Memory B cell (primary cell): ENCODE measurements around the gene ZNF19.

Experiments
- ATAC-seq: fragments of 150-1000 bp; cut with Tn5 transposase; 2 replicates; pipeline ENCODE4 v1.10.0; 2021; ENCODE audit warnings: low read depth, mild to moderate bottlenecking, moderate library complexity
- DNase-seq, 2 donors: peaks; one replicate each; pipeline ENCODE4 v3.0.0; 2022; ENCODE audit warnings: low spot score in 2 of 2
- H3K27ac Mint-ChIP-seq: one replicate; pipeline ENCODE4 v1.8.0; 2022; ENCODE audit warnings: mild to moderate bottlenecking, moderate library complexity, mixed read lengths
- H3K27me3 Mint-ChIP-seq: one replicate; pipeline ENCODE4 v1.8.0; 2022; ENCODE audit warnings: mixed read lengths
- H3K36me3 Mint-ChIP-seq: one replicate; pipeline ENCODE4 v1.8.0; 2022; ENCODE audit warnings: mild to moderate bottlenecking, mixed read lengths
- H3K4me1 Mint-ChIP-seq: one replicate; pipeline ENCODE4 v1.8.0; 2022; ENCODE audit warnings: mixed read lengths
- H3K4me3 Mint-ChIP-seq: one replicate; pipeline ENCODE4 v1.8.0; 2022; ENCODE audit warnings: mild to moderate bottlenecking, moderate library complexity, mixed read lengths
- H3K9me3 Mint-ChIP-seq: one replicate; pipeline ENCODE4 v1.8.0; 2022; ENCODE audit warnings: mixed read lengths

ZNF19 gene

DNA sequence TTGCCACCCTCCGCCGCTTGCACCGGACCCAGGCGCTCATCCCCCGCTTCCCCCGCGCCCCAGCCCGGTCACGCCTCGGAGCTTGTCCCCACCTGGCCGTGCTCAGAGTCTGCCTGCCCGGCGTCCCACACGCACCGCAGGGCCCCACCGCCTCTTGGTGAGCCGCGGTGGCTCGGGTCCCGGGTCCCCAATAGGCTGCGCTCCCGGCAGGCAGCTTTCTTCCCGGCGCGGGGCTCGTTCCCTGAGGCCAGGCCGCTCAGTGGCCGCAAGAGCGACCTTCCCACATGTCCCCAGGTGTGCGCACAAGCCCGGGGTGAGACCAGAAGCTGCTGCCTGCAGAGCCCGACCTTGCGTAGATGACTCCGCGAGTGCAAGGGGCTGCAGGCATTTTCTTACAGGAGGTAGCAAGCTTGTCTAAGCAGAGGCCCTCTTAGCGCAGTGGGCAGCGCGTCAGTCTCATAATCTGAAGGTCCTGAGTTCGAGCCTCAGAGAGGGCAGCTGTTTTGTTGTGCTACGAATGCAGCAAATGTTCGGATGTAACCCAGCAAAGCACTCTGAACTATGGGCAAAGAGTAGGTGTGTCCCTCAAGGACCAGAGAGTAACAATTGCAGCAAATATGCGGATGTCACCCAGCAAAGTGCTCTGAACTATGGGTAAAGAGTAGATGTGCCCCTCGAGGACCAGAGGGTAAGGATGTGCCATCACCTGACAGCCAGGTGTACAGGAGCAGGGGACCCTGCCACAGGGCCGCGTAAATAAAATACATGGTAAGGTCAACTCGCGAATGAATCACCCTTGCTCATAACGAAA is 62.9 kb downstream of the ZNF19 start:
- no peak for DNase-seq
- H3K36me3 Mint-ChIP-seq, result peaks cover 2% of the 10 kb centered on the region
- H3K4me3 Mint-ChIP-seq, result peak overlapping the region; percentile 11
- H3K9me3 Mint-ChIP-seq, result peaks cover 6% of the 10 kb centered on the region
- peaks cover 9% of the 10 kb centered on the region for H3K4me1 Mint-ChIP-seq
- H3K27me3 Mint-ChIP-seq, result peaks cover 28% of the 10 kb centered on the region
- peak overlapping the region; percentile 35 for H3K27ac Mint-ChIP-seq
- peak; percentile 19 for ATAC-seq

DNA sequence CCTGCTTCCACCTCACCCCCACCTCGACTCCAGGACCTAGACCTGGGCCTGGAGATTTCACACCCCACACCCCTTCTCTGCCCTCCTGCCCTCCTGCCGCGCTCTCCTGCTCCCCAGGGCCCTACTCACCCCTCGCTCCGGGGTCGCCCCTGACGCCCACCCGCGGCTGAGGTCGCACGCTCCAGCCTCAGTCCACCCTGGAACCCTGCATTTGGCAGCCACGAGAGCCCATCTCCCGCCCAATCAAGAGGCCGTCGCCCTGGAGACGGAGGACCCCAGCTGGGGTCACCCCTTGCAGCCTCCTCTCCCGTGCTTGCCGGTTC is 63.4 kb downstream of the ZNF19 start:
- no peak for ATAC-seq
- Mint-ChIP-seq H3K27me3 (peaks cover 28% of the 10 kb centered on the region), H3K4me3 (no peak overlapping the region), H3K9me3 (peaks cover 6% of the 10 kb centered on the region), H3K4me1 (peaks cover 9% of the 10 kb centered on the region), H3K36me3 (peaks cover 2% of the 10 kb centered on the region), H3K27ac (no peak overlapping the region)
- no peak for DNase-seq

DNA sequence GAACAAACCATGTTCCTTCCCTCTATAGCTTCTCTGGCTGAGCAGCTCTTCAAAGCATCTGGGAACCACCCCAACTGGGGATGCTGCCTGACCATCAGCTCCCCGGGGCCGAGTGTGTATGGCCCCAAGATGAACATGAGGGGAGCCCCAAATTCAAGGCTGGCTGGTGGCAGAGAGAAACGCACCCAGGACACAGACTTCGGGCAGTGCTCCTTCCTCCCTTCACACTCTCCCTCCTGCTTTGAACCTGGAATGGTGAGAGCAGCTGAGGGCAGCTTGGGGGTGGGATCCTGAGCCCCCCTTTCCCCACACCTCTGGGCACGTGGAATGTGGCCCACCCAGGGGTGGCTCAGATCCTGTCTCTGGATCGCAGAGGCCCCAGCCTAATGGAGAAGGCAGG is 64.5 kb downstream of the ZNF19 start:
- DNase-seq (no peak), ATAC-seq (no peak)
- Mint-ChIP-seq H3K9me3 (peaks cover 6% of the 10 kb centered on the region), H3K4me3 (no peak overlapping the region), H3K36me3 (peaks cover 2% of the 10 kb centered on the region), H3K27me3 (peaks cover 26% of the 10 kb centered on the region), H3K4me1 (peaks cover 9% of the 10 kb centered on the region), H3K27ac (no peak overlapping the region)

DNA sequence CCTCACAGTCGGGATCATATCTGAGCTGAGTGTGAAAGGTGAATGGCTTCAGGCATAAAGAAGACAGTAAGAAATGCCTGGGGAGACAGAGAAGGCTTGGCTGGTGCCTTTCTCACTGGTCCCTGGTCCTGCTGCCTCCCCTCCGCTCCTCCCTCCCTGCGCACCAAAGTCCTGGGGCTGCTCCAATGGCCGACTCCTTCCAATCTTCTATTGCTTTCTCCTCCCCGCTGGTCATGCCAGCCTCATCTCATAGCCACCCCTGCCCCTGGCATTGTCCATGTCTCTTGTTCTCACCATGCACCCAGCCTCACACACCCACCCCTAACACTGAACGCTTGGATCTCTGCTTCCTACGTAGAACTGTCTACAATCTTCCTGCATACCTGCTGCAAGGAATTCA is 65.3 kb downstream of the ZNF19 start:
- Mint-ChIP-seq H3K27me3 (peaks cover 25% of the 10 kb centered on the region), H3K27ac (no peak overlapping the region), H3K9me3 (peaks cover 4% of the 10 kb centered on the region), H3K36me3 (peaks cover under 1% of the 10 kb centered on the region), H3K4me1 (peaks cover 9% of the 10 kb centered on the region), H3K4me3 (no peak overlapping the region)
- DNase-seq, result no peak
- no peak for ATAC-seq
